ENCODE results near the gene ARID3B. TPM values are rescaled to one million over a fixed set of nuclear protein-coding genes. Genes with fewer than 3 reads are reported as not detected.

ARID3B gene
- total RNA-seq, 1 donor from 2014 or later = 154 TPM

DNA sequence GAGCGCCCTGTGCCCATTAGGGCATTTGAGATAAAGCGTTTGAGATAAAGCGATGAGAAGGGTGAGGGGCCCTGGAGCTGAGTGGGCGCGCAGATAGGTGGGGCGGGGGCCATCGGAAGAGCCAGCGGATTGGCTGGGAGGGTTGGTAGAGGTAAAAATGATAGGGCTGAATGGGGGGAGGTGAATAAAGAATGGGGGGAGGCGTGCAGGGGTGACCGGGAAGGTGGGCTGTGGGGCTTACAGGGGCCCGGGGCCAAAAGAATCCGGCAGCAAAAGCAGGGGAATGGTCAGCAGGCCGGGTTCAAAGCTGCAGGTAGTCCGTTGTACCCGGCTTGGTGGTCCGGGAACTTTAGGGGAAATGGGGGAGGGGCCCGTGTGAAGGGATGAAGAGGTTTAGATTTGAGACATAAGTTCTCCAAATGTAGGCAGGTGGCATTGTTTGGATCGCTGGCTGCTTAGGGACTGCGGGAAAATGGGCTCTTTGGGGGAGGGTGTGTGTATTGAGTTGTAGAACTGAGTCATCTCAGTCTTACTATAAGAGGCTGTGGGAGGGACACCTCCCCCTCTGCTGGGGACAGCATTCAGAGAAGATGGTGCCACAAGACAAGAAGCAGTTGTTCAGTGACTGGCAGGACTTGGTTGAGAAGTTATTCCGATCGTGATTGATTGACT lies 610 bp downstream of the ARID3B start:
- TF ChIP-seq, protein P1, sequence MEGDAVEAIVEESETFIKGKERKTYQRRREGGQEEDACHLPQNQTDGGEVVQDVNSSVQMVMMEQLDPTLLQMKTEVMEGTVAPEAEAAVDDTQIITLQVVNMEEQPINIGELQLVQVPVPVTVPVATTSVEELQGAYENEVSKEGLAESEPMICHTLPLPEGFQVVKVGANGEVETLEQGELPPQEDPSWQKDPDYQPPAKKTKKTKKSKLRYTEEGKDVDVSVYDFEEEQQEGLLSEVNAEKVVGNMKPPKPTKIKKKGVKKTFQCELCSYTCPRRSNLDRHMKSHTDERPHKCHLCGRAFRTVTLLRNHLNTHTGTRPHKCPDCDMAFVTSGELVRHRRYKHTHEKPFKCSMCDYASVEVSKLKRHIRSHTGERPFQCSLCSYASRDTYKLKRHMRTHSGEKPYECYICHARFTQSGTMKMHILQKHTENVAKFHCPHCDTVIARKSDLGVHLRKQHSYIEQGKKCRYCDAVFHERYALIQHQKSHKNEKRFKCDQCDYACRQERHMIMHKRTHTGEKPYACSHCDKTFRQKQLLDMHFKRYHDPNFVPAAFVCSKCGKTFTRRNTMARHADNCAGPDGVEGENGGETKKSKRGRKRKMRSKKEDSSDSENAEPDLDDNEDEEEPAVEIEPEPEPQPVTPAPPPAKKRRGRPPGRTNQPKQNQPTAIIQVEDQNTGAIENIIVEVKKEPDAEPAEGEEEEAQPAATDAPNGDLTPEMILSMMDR (IDR thresholded peaks at IDR 0.05; ENCODE audit: partially characterized antibody, unreplicated experiment) = no peak
- H3K4me3 Mint-ChIP-seq (ENCODE audit: unreplicated experiment) = peak overlapping the region; percentile 95
- peaks cover 8% of the 10 kb centered on the region for H3K27me3 Mint-ChIP-seq (ENCODE audit: unreplicated experiment)
- peaks cover 21% of the 10 kb centered on the region for H3K9me3 Mint-ChIP-seq (ENCODE audit: unreplicated experiment)
- H3K27ac Mint-ChIP-seq (ENCODE audit: unreplicated experiment) = peak overlapping the region; percentile 93
- peaks cover 32% of the 10 kb centered on the region for H3K4me1 Mint-ChIP-seq (ENCODE audit: low read depth, unreplicated experiment)
- DNase-seq = peak; percentile 24
- H3K36me3 Mint-ChIP-seq (ENCODE audit: unreplicated experiment) = no peaks in the 10 kb centered on the region

DNA sequence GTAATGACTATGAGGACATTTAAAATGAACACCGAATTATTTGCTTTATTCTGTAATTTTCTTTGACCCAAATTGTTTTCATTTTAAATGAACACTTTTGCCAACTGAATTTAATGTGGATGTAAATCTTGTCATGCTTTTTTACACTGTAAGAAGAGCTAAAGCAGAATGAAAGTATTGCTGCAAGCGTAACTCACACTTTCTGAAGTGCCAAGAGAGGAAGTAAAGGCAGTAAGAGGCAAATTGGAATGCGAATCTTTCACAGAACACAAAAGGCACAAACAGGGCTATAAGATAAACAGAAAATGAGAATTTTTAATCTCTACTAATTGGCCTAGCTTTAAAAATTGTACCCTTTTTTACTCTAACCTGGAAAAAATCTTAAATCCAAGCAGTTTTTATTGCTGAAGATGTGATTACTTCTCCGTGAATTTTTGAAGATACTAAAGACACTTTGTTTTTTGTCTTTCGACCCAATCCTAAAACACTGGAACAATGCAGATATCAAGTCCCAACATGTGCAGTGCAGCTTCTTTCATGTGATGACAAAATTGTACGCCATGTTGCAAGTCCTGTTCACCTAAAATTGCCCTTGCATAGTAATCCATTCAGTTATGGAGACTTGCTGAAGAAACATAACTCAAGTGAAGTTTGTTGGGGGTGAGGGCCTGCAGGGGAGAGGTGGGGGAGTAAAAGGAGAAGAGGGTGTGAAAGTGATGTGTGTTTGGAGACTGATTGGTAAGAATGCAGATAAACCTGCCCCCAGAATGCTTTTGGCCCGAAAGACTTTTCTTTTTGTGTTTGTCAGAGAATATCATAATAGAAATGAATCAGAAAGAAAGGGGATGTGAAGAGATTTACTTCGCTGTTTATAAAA lies 1.4 kb downstream of the ARID3B start:
- Mint-ChIP-seq H3K27me3 (ENCODE audit: unreplicated experiment) (peaks cover 8% of the 10 kb centered on the region), H3K36me3 (ENCODE audit: unreplicated experiment) (no peaks in the 10 kb centered on the region), H3K27ac (ENCODE audit: unreplicated experiment) (peak overlapping the region; percentile 93), H3K9me3 (ENCODE audit: unreplicated experiment) (peaks cover 18% of the 10 kb centered on the region), H3K4me3 (ENCODE audit: unreplicated experiment) (peak overlapping the region; percentile 95), H3K4me1 (ENCODE audit: low read depth, unreplicated experiment) (peaks cover 33% of the 10 kb centered on the region)
- TF ChIP-seq, protein P1 (IDR thresholded peaks at IDR 0.05; ENCODE audit: partially characterized antibody, unreplicated experiment) = no peak
- DNase-seq = no peak

DNA sequence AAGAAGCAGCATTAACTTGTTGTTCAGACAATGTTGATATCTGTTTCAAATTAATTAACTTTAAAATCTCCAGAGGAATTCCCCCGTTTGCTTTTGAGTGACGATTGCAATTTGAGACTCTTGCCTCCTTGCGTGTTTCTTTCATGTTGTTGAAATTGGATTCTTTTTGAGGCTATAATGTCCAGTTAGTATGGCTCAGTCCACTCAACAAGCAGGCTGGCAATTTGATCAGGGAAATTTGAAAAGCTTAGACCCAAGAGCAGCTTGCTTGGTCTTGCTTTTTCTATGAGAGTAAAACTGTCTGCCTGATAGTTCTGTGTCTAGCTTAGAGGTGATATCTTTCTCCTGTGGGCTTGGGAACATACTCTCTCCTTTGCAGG lies 2.0 kb downstream of the ARID3B start:
- H3K9me3 Mint-ChIP-seq (ENCODE audit: unreplicated experiment) = peaks cover 18% of the 10 kb centered on the region
- peak overlapping the region; percentile 85 for H3K27ac Mint-ChIP-seq (ENCODE audit: unreplicated experiment)
- no peak for DNase-seq
- peaks cover 8% of the 10 kb centered on the region for H3K27me3 Mint-ChIP-seq (ENCODE audit: unreplicated experiment)
- peaks cover 35% of the 10 kb centered on the region for H3K4me1 Mint-ChIP-seq (ENCODE audit: low read depth, unreplicated experiment)
- TF ChIP-seq, protein P1 (IDR thresholded peaks at IDR 0.05; ENCODE audit: partially characterized antibody, unreplicated experiment) = no peak
- no peaks in the 10 kb centered on the region for H3K36me3 Mint-ChIP-seq (ENCODE audit: unreplicated experiment)
- peak overlapping the region; percentile 95 for H3K4me3 Mint-ChIP-seq (ENCODE audit: unreplicated experiment)

DNA sequence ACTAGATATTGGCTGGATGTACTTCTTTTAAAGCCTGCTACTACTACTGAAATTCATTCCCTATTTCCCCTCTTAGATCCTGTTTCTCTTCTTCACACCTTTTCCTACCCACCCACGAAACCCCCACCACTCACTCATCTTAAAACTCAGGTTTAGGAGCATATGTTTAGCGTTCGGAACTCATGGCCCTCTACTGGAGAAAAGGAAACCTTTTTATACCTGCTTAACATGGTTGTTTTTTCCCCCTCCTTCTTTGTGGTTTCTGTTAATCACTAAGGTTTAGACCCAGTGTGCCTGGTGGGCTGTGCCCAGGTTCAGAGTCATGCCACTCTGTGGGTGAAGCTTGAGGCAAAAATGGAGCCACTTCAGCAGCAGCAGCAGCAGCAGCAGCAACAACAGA lies 2.6 kb downstream of the ARID3B start:
- Mint-ChIP-seq H3K4me3 (ENCODE audit: unreplicated experiment) (peak overlapping the region; percentile 95), H3K27me3 (ENCODE audit: unreplicated experiment) (peaks cover 8% of the 10 kb centered on the region), H3K27ac (ENCODE audit: unreplicated experiment) (peak overlapping the region; percentile 85), H3K9me3 (ENCODE audit: unreplicated experiment) (peaks cover 18% of the 10 kb centered on the region), H3K4me1 (ENCODE audit: low read depth, unreplicated experiment) (peaks cover 38% of the 10 kb centered on the region), H3K36me3 (ENCODE audit: unreplicated experiment) (no peaks in the 10 kb centered on the region)
- no peak for DNase-seq
- TF ChIP-seq, protein P1 (IDR thresholded peaks at IDR 0.05; ENCODE audit: partially characterized antibody, unreplicated experiment) = no peak

DNA sequence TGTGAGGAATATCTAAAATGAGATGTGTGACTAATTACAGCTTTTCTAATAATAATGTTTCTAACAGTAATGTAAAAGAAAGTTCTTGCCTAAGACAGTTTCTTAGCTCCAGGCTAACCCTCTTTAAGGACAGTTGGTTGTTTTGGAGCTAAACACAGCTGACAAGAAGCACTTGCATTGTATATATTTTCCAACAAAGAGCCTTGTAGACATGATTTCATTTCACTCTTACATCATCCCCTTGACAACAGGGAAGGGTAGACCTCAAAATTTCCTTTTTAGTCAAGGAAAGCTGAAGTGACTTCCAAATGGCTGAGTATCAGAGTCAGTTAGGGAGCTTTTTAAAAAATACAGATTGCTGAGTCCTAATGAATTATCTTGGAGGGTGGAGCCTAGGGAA lies 4.1 kb downstream of the ARID3B start:
- Mint-ChIP-seq H3K27me3 (ENCODE audit: unreplicated experiment) (peaks cover 7% of the 10 kb centered on the region), H3K4me1 (ENCODE audit: low read depth, unreplicated experiment) (peaks cover 48% of the 10 kb centered on the region), H3K27ac (ENCODE audit: unreplicated experiment) (peak overlapping the region; percentile 79), H3K36me3 (ENCODE audit: unreplicated experiment) (peaks cover 3% of the 10 kb centered on the region), H3K9me3 (ENCODE audit: unreplicated experiment) (peaks cover 16% of the 10 kb centered on the region), H3K4me3 (ENCODE audit: unreplicated experiment) (peak overlapping the region; percentile 80)
- TF ChIP-seq, protein P1 (IDR thresholded peaks at IDR 0.05; ENCODE audit: partially characterized antibody, unreplicated experiment) = no peak
- no peak for DNase-seq
